Measurements from ENCODE around the gene FAM120C. TPM values are rescaled to one million over a fixed set of nuclear protein-coding genes. Genes with fewer than 3 reads are reported as not detected.

The FAM120C gene
- polyA plus RNA-seq, 1 donor: 11.6 TPM

GRCh38 chrX:54166915-54167314 is 16.1 kb downstream of the FAM120C start:
- no peak for DNase-seq

GRCh38 chrX:54157561-54157960 is 25.5 kb downstream of the FAM120C start:
- DNase-seq: no peak

- DNase-seq: no peak
Observed at GRCh38 chrX:54134269-54134668, 48.8 kb downstream of the FAM120C start.

GRCh38 chrX:54116391-54116790 is 66.7 kb downstream of the FAM120C start:
- DNase-seq: no peak

GRCh38 chrX:54093571-54093970 is 89.5 kb downstream of the FAM120C start:
- no peak for DNase-seq

- no peak for DNase-seq
Observed at GRCh38 chrX:54093159-54093558, 89.9 kb downstream of the FAM120C start.

- no peak for DNase-seq
Observed at GRCh38 chrX:54090880-54091279, 92.2 kb downstream of the FAM120C start.

GRCh38 chrX:54089191-54089590 is 93.9 kb downstream of the FAM120C start:
- DNase-seq: no peak

- no peak for DNase-seq
Observed at GRCh38 chrX:54087661-54088060, 95.4 kb downstream of the FAM120C start.

- no peak for DNase-seq
Observed at GRCh38 chrX:54085666-54086065, 97.4 kb downstream of the FAM120C start.

GRCh38 chrX:54076903-54077302 is 106.2 kb downstream of the FAM120C start:
- no peak for DNase-seq

GRCh38 chrX:54074826-54075225 is 108.2 kb downstream of the FAM120C start:
- DNase-seq: no peak

GRCh38 chrX:54067766-54068165 is 115.3 kb downstream of the FAM120C start:
- no peak for DNase-seq

- DNase-seq: no peak
Observed at GRCh38 chrX:54066841-54067240, 116.2 kb downstream of the FAM120C start.

GRCh38 chrX:54064564-54064963 is 118.5 kb downstream of the FAM120C start:
- no peak for DNase-seq

GRCh38 chrX:54063361-54063760 is 119.7 kb downstream of the FAM120C start:
- no peak for DNase-seq

- no peak for DNase-seq
Observed at GRCh38 chrX:54049801-54050200, 133.3 kb downstream of the FAM120C start.

- no peak for DNase-seq
Observed at GRCh38 chrX:54048412-54048811, 134.6 kb downstream of the FAM120C start.

GRCh38 chrX:54045563-54046228 is 137.4 kb downstream of the FAM120C start:
- DNase-seq: peak; percentile 14

- DNase-seq: no peak
Observed at GRCh38 chrX:54044877-54045338, 138.1 kb downstream of the FAM120C start.

GRCh38 chrX:54044126-54044876 is 138.8 kb downstream of the FAM120C start, which contains the start of gene PHF8:
TSS of gene PHF8 (minus strand) at chrX:54044473. CDS start at chrX:54042728, 1,745 bp downstream.
- DNase-seq: peak; percentile 92

GRCh38 chrX:54043541-54044125 is 139.4 kb downstream of the FAM120C start:
- DNase-seq: peak; percentile 12

GRCh38 chrX:54043056-54043455 is 140.0 kb downstream of the FAM120C start:
- DNase-seq: peak; percentile 5
